Muscle of arm (tissue), 14 donors: ENCODE results near the gene ZNF778. TPM values are rescaled to one million over a fixed set of nuclear protein-coding genes. Genes with fewer than 3 reads are reported as not detected.

Experiments used
- DNase-seq: peaks from one replicate; pipeline ENCODE4 v3.0.0-alpha.2; 2013
- long read RNA-seq, 11 donors: transcript quantifications; one replicate each; lab custom pipeline, GENCODE V29; 2026
- polyA plus RNA-seq, 12 donors: library from polyadenylated mRNA; unstranded; fragments of 120-200 nt; gene quantifications; one replicate each; pipeline ENCODE4 v1.2.1, GENCODE V29; 2013; ENCODE audit not compliant: insufficient read length in 12 of 12

Gene ZNF778
- 1 to 10 TPM in 11 of 12 donors, not detected in 1; 4.5 to 7.0 (median 6.2) TPM for polyA plus RNA-seq
- long read RNA-seq, donor 1 = 0 reads
- long read RNA-seq, donor 2 = 0 reads
- long read RNA-seq, donor 3 = 0 reads
- long read RNA-seq, donor 4, partial matches to known transcripts = 0 of 1 reads
- long read RNA-seq, donor 4, other reads (novel, unspliced or antisense) = 0 of 1 reads
- long read RNA-seq, donor 5, partial matches to known transcripts = 0 of 1 reads
- long read RNA-seq, donor 5, other reads (novel, unspliced or antisense) = 0 of 1 reads
- long read RNA-seq, donor 6, full-length matches to known transcripts = 2 of 2 reads
- long read RNA-seq, donor 6, partial matches to known transcripts = 0 of 2 reads
- long read RNA-seq, donor 6, other reads (novel, unspliced or antisense) = 0 of 2 reads
- long read RNA-seq, donor 7 = 0 reads
- long read RNA-seq, donor 8, partial matches to known transcripts = 0 of 1 reads
- long read RNA-seq, donor 8, other reads (novel, unspliced or antisense) = 0 of 1 reads
- long read RNA-seq, donor 9, partial matches to known transcripts = 0 of 2 reads
- long read RNA-seq, donor 9, other reads (novel, unspliced or antisense) = 0 of 2 reads
- long read RNA-seq, donor 10 = 0 reads
- long read RNA-seq, donor 11 = 0 reads

- DNase-seq = peak; percentile 86
Observed at GRCh38 chr16:89217388-89218191, at the start of gene ZNF778. ZNF778 (plus strand) TSS chr16:89217703; CDS start chr16:89221128, 3,425 bp downstream.

GRCh38 chr16:89168381-89169189 lies 48.9 kb upstream of the ZNF778 start:
- no peak for DNase-seq

- DNase-seq = no peak
Observed at GRCh38 chr16:89169778-89170177, 47.7 kb upstream of the ZNF778 start.

GRCh38 chr16:89170346-89171215 lies 46.9 kb upstream of the ZNF778 start:
- no peak for DNase-seq

- DNase-seq = peak; percentile 86
Observed at GRCh38 chr16:89171216-89172170, 46.0 kb upstream of the ZNF778 start, which contains the start of gene CDH15. CDH15 (plus strand) TSS chr16:89171748; CDS start chr16:89171832, 84 bp downstream.

GRCh38 chr16:89172171-89172527 lies 45.4 kb upstream of the ZNF778 start:
- DNase-seq = no peak

GRCh38 chr16:89172528-89173173 lies 44.9 kb upstream of the ZNF778 start:
- DNase-seq = no peak

- no peak for DNase-seq
Observed at GRCh38 chr16:89173174-89173921, 44.2 kb upstream of the ZNF778 start.

- DNase-seq = no peak
Observed at GRCh38 chr16:89174055-89174827, 43.3 kb upstream of the ZNF778 start.

- DNase-seq = no peak
Observed at GRCh38 chr16:89174877-89175276, 42.6 kb upstream of the ZNF778 start.

GRCh38 chr16:89175280-89176146 lies 42.0 kb upstream of the ZNF778 start:
- DNase-seq = no peak

- DNase-seq = no peak
Observed at GRCh38 chr16:89176147-89176690, 41.3 kb upstream of the ZNF778 start.

- DNase-seq = no peak
Observed at GRCh38 chr16:89176717-89177116, 40.8 kb upstream of the ZNF778 start.

- no peak for DNase-seq
Observed at GRCh38 chr16:89177501-89177900, 40.0 kb upstream of the ZNF778 start.

GRCh38 chr16:89178453-89179147 lies 38.9 kb upstream of the ZNF778 start:
- no peak for DNase-seq
